ENCODE results near the gene PPP1R37.

Gene PPP1R37

GRCh38 chr19:45187421-45188100 is 94.6 kb downstream of the PPP1R37 start:
- H3F3A ChIP-seq (ENCODE audit: insufficient read depth, low read length): no peaks in the 10 kb centered on the region
- no peaks in the 10 kb centered on the region for H3K36me3 ChIP-seq (ENCODE audit: insufficient read depth, low read length)
- H3K79me2 ChIP-seq (ENCODE audit: insufficient read depth, low read length): no peaks in the 10 kb centered on the region
- peak; percentile 65 for TF ChIP-seq CTCF (IDR thresholded peaks at IDR 0.05; ENCODE audit: low read length)
- no peak for TF ChIP-seq EZH2 (IDR thresholded peaks at IDR 0.05; ENCODE audit: borderline replicate concordance, low read length)
- H3K4me1 ChIP-seq (ENCODE audit: insufficient read depth, low read length, severe bottlenecking): no peaks in the 10 kb centered on the region
- H3K9me3 ChIP-seq (ENCODE audit: low read length): no peaks in the 10 kb centered on the region
- no peaks in the 10 kb centered on the region for H3K27me3 ChIP-seq (ENCODE audit: insufficient read depth, low read length)
- no peak overlapping the region for H3K27ac ChIP-seq (ENCODE audit: low read depth, low read length, poor library complexity, severe bottlenecking)
- H3K9me2 ChIP-seq (ENCODE audit: low read depth, low read length): no peaks in the 10 kb centered on the region
- peak overlapping the region; percentile 17; the same call in 1 of the 2 replicates for H3K4me2 ChIP-seq (ENCODE audit: low read length)
- H2AFZ ChIP-seq (ENCODE audit: low read length): no peak overlapping the region
- H3K4me3 ChIP-seq (ENCODE audit: low read depth, low read length, poor library complexity, severe bottlenecking): no peak overlapping the region
- no peak overlapping the region for H3K9ac ChIP-seq (ENCODE audit: low read length)
- no peaks in the 10 kb centered on the region for H4K20me1 ChIP-seq (ENCODE audit: insufficient read depth, low read length)

GRCh38 chr19:45189971-45190370 is 97.0 kb downstream of the PPP1R37 start:
- H3K9me2 ChIP-seq (ENCODE audit: low read depth, low read length): no peaks in the 10 kb centered on the region
- H2AFZ ChIP-seq (ENCODE audit: low read length): no peak overlapping the region
- no peaks in the 10 kb centered on the region; the same call in 1 of the 2 replicates for H3K27me3 ChIP-seq (ENCODE audit: insufficient read depth, low read length)
- H4K20me1 ChIP-seq (ENCODE audit: insufficient read depth, low read length): no peaks in the 10 kb centered on the region
- H3K4me3 ChIP-seq (ENCODE audit: low read depth, low read length, poor library complexity, severe bottlenecking): no peak overlapping the region
- no peak for TF ChIP-seq CTCF (IDR thresholded peaks at IDR 0.05; ENCODE audit: low read length)
- no peak for TF ChIP-seq EZH2 (IDR thresholded peaks at IDR 0.05; ENCODE audit: borderline replicate concordance, low read length)
- no peaks in the 10 kb centered on the region for H3F3A ChIP-seq (ENCODE audit: insufficient read depth, low read length)
- H3K4me2 ChIP-seq (ENCODE audit: low read length): no peak overlapping the region
- no peaks in the 10 kb centered on the region for H3K36me3 ChIP-seq (ENCODE audit: insufficient read depth, low read length)
- H3K79me2 ChIP-seq (ENCODE audit: insufficient read depth, low read length): no peaks in the 10 kb centered on the region
- no peak overlapping the region for H3K9ac ChIP-seq (ENCODE audit: low read length)
- no peaks in the 10 kb centered on the region for H3K4me1 ChIP-seq (ENCODE audit: insufficient read depth, low read length, severe bottlenecking)
- H3K27ac ChIP-seq (ENCODE audit: low read depth, low read length, poor library complexity, severe bottlenecking): no peak overlapping the region
- no peaks in the 10 kb centered on the region for H3K9me3 ChIP-seq (ENCODE audit: low read length)

GRCh38 chr19:45191375-45191774 is 98.4 kb downstream of the PPP1R37 start:
- Histone ChIP-seq H3K9me2 (ENCODE audit: low read depth, low read length) (no peaks in the 10 kb centered on the region), H2AFZ (ENCODE audit: low read length) (no peak overlapping the region), H3F3A (ENCODE audit: insufficient read depth, low read length) (no peaks in the 10 kb centered on the region), H3K4me1 (ENCODE audit: insufficient read depth, low read length, severe bottlenecking) (no peaks in the 10 kb centered on the region), H3K9ac (ENCODE audit: low read length) (no peak overlapping the region), H3K27ac (ENCODE audit: low read depth, low read length, poor library complexity, severe bottlenecking) (no peak overlapping the region), H4K20me1 (ENCODE audit: insufficient read depth, low read length) (no peaks in the 10 kb centered on the region), H3K9me3 (ENCODE audit: low read length) (no peaks in the 10 kb centered on the region), H3K4me3 (ENCODE audit: low read depth, low read length, poor library complexity, severe bottlenecking) (no peak overlapping the region), H3K79me2 (ENCODE audit: insufficient read depth, low read length) (no peaks in the 10 kb centered on the region), H3K27me3 (ENCODE audit: insufficient read depth, low read length) (no peaks in the 10 kb centered on the region; the same call in 1 of the 2 replicates), H3K4me2 (ENCODE audit: low read length) (no peak overlapping the region), H3K36me3 (ENCODE audit: insufficient read depth, low read length) (no peaks in the 10 kb centered on the region)
- TF ChIP-seq EZH2 (IDR thresholded peaks at IDR 0.05; ENCODE audit: borderline replicate concordance, low read length) (no peak), CTCF (IDR thresholded peaks at IDR 0.05; ENCODE audit: low read length) (no peak)

Data from OCI-LY1 (cell line).